NCI-H1092 treated with DMSO at 0.1 percent for 48 hours (cell line): ENCODE measurements around the gene GALE.
"Not testable (repeated sequence)": the region's sequence is repeated elsewhere in the genome, so short reads cannot be mapped to it uniquely, and the experiment has no call there.

Experiments
- DNase-seq: peaks from one replicate; lab custom pipeline; 2025; lab: John Stamatoyannopoulos, UW

GALE gene

GRCh38 chr1:23809751-23810171 is 9.2 kb upstream of the GALE start:
- DNase-seq: peak; percentile 59

GRCh38 chr1:23807453-23807852 is 6.9 kb upstream of the GALE start:
- no peak for DNase-seq

GRCh38 chr1:23806280-23806679 is 5.7 kb upstream of the GALE start:
- no peak for DNase-seq

- DNase-seq: no peak
These were observed 4.5 kb upstream of the GALE start for GRCh38 chr1:23805025-23805424.

- no peak for DNase-seq
These were observed 3.8 kb upstream of the GALE start for GRCh38 chr1:23804183-23804835.

GRCh38 chr1:23803674-23804073 is 3.1 kb upstream of the GALE start:
- no peak for DNase-seq

- not testable (repeated sequence) for DNase-seq
These were observed 2.3 kb upstream of the GALE start for GRCh38 chr1:23802809-23803342.

- DNase-seq: no peak
These were observed 1.3 kb upstream of the GALE start for GRCh38 chr1:23801876-23802275.

GRCh38 chr1:23801338-23801748 is 789 bp upstream of the GALE start:
- DNase-seq: no peak

- DNase-seq: peak; percentile 42
These were observed 769 bp downstream of the GALE start for GRCh38 chr1:23799570-23800399.

GRCh38 chr1:23799255-23799569 is 1.3 kb downstream of the GALE start:
- no peak for DNase-seq

GRCh38 chr1:23798662-23799142 is 1.9 kb downstream of the GALE start:
- no peak for DNase-seq

GRCh38 chr1:23797478-23798448 is 2.8 kb downstream of the GALE start:
- no peak for DNase-seq

- no peak for DNase-seq
These were observed 3.9 kb downstream of the GALE start for GRCh38 chr1:23796466-23797271.

- no peak for DNase-seq
These were observed 4.7 kb downstream of the GALE start for GRCh38 chr1:23795676-23796465.

- not testable (repeated sequence) for DNase-seq
These were observed 5.8 kb downstream of the GALE start for GRCh38 chr1:23794732-23795182.

- no peak for DNase-seq
These were observed 6.5 kb downstream of the GALE start for GRCh38 chr1:23793861-23794731.

GRCh38 chr1:23793018-23793781 is 7.4 kb downstream of the GALE start:
- DNase-seq: no peak
